NCI-H187 treated with DMSO at 0.1 percent for 48 hours (cell line): ENCODE data around the gene CTNND1.
"Not testable (repeated sequence)": the region's sequence is repeated elsewhere in the genome, so short reads cannot be mapped to it uniquely, and the experiment has no call there.

ENCODE experiments used
- DNase-seq: peaks from one replicate; lab custom pipeline; 2025; lab: John Stamatoyannopoulos, UW

The CTNND1 gene

GRCh38 chr11:57792870-57793269 is 31.3 kb downstream of the CTNND1 start:
- DNase-seq: no peak

- no peak for DNase-seq
These were observed 31.9 kb downstream of the CTNND1 start for GRCh38 chr11:57793351-57794115.

- no peak for DNase-seq
These were observed 37.4 kb downstream of the CTNND1 start for GRCh38 chr11:57798905-57799559.

GRCh38 chr11:57800444-57801182 is 39.0 kb downstream of the CTNND1 start:
- peak; percentile 65 for DNase-seq

GRCh38 chr11:57801183-57801485 is 39.5 kb downstream of the CTNND1 start:
- no peak for DNase-seq

- DNase-seq: no peak
These were observed 40.8 kb downstream of the CTNND1 start for GRCh38 chr11:57802411-57802810.

- no peak for DNase-seq
These were observed 42.9 kb downstream of the CTNND1 start for GRCh38 chr11:57804466-57804865.

- no peak for DNase-seq
These were observed 44.2 kb downstream of the CTNND1 start for GRCh38 chr11:57805780-57806179.

GRCh38 chr11:57812634-57813033 is 51.0 kb downstream of the CTNND1 start:
- no peak for DNase-seq

GRCh38 chr11:57815476-57815875 is 53.9 kb downstream of the CTNND1 start:
- DNase-seq: no peak

GRCh38 chr11:57815877-57816276 is 54.3 kb downstream of the CTNND1 start:
- DNase-seq: no peak

GRCh38 chr11:57818812-57819211 is 57.2 kb downstream of the CTNND1 start:
- no peak for DNase-seq

GRCh38 chr11:57819252-57819979 is 57.8 kb downstream of the CTNND1 start:
- DNase-seq: no peak

- DNase-seq: no peak
These were observed 62.3 kb downstream of the CTNND1 start for GRCh38 chr11:57823859-57824258.

GRCh38 chr11:57834852-57835251 is 73.2 kb downstream of the CTNND1 start:
- no peak for DNase-seq

GRCh38 chr11:57838609-57839008 is 77.0 kb downstream of the CTNND1 start:
- not testable (repeated sequence) for DNase-seq

- DNase-seq: no peak
These were observed 81.3 kb downstream of the CTNND1 start for GRCh38 chr11:57842873-57843272.

- no peak for DNase-seq
These were observed 106.4 kb downstream of the CTNND1 start for GRCh38 chr11:57867966-57868365.

GRCh38 chr11:57868491-57868890 is 106.9 kb downstream of the CTNND1 start:
- DNase-seq: no peak
